ENCODE results near the gene IMP3. TPM values are rescaled to one million over a fixed set of nuclear protein-coding genes. Genes with fewer than 3 reads are reported as not detected.

IMP3 gene, protein sequence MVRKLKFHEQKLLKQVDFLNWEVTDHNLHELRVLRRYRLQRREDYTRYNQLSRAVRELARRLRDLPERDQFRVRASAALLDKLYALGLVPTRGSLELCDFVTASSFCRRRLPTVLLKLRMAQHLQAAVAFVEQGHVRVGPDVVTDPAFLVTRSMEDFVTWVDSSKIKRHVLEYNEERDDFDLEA
- total RNA-seq: 64.8 and 72.8 TPM in 2 replicates

DNA sequence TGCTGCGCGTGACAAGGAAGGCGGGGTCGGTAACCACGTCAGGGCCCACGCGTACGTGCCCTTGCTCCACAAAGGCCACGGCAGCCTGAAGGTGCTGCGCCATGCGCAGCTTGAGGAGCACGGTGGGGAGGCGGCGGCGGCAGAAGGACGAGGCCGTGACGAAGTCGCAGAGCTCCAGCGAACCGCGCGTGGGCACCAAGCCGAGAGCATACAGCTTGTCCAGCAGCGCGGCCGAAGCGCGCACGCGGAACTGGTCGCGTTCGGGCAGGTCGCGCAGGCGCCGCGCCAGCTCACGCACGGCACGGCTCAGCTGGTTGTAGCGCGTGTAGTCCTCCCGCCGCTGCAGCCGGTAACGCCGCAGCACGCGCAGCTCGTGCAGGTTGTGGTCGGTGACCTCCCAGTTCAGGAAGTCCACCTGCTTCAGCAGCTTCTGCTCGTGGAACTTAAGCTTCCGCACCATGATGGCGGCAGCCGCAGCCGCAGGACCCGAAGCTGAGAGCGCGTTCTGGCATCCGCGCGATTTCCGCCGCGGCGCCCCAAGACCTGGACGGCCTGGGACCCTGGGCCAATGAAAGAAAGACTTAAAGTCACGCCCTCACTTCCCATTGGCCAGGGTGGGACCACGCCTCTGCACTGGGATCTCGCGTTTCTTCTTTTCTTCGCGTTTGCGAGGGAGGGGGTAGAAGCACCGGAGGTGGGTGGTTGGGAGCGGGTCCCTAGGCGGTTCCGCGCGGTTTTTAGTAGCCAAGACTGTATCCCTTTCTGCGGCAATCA, at the start of gene IMP3:
IMP3 (minus strand) TSS at position 516 of the 774 bp plus-strand sequence; CDS start at position 460, 56 bp downstream.

DNA sequence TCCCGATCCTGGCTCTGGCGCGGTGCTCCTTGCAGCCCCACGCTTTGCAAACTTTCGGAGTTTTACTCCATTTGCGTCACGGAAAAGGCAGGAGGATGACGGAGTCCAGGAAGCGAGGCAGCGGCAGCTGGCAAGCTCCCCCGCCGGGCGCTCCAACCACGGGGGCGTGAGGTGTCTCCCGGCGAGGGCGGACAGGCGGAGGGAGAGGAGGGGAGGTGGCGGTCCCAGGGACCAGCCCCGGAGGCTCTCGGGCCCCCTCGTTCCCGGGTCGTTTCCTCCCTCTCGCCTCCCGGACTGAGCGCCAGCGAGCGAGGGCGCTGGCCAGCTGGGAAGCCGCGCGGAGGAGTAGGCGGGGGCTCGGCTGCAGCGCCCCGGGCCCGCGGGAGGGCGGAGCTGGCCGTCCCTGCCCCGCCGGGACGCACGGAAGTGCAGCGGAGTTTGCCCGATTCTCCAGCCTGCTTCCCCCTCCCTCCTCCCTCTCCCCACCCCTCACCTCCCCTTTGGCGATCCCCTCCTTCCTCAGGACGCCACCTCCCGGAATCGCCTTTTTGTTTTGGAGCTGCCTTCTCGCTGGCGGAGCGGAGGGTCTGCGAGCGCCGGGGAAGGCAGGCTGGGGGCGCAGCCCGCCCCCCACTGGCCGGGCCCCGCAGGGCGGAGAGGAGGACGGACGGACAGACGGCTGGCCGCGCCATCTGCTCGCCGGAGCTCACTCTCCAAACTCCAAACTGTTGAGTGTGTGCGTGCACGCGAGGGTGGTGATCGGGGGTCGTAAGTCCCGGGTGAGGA, 7.5 kb upstream of the IMP3 start, which contains the start of gene SNX33:
SNX33 (plus strand) TSS at position 543 of the 786 bp plus-strand sequence. CDS start 1,191 bp downstream, outside the sequence.

DNA sequence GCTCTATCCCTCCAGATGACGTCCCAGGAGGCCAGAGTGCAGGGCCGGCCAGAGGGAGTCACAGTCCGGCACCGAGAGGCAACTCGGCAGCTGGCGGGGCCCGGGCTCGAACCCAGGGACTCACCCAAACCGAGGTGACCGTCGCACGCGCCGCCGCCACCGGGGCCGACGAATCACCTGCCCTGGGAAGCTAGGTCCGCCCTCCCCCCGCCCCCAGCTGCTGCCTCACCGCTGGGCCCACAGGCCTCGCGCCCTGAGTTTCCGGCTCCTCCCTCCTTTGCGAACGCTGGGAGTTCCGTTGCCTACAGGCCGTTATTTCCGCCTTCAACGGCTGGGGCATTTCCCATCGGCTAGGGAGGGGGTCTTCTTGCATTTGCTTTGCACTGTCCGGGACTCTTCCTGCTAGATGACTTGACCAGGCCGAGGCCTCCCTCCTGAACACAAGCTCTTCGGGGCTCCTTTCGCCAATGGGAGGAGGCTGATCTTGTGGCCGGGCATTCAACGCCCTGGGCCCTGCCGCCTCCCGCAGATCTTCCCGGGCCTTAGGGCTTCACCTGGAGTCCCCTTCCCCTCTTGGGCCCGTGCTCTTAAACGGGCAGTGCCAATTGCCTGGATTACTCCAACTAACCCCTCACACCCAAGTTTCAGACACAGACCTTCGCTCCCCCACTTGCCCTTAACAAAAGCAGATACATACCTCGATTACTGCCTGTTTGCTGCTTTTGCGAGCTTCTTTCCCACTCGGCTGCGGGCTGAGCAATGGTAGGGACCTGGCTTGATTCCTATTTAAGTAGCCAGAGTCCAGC, 14.3 kb downstream of the IMP3 start, which contains the start of gene SNUPN:
SNUPN (minus strand) TSS at position 184 of the 806 bp plus-strand sequence. CDS start 4,674 bp downstream, outside the sequence.

Other genes with a start within 250 kb of the IMP3 start
- 20.5 and 48.7 TPM in 2 replicates for gene SIN3A, start 188.5 kb downstream of the IMP3 start, total RNA-seq
- 14.4 and 29.5 TPM in 2 replicates for gene PTPN9, start 60.9 kb downstream of the IMP3 start, total RNA-seq
- gene SNUPN, start 14.5 kb downstream of the IMP3 start, total RNA-seq: 19.8 and 23.8 TPM in 2 replicates
- gene SNX33, start 7.7 kb upstream of the IMP3 start, total RNA-seq: 16.7 and 40.6 TPM in 2 replicates
- 2.7 and 9.8 TPM in 2 replicates for gene CSPG4, start 72.6 kb upstream of the IMP3 start, total RNA-seq
- gene UBE2Q2, start 203.2 kb upstream of the IMP3 start, total RNA-seq: 40.7 and 57.4 TPM in 2 replicates

Data from nasal cavity respiratory epithelium epithelial cell of viscerocranial mucosa (primary cell).